ENCODE data around the gene ZNF274. TPM values are rescaled to one million over a fixed set of nuclear protein-coding genes. Genes with fewer than 3 reads are reported as not detected.

ZNF274 gene
- total and polyA plus RNA-seq, 10 of the 15 experiments (the other 5 are each of a cell fraction or from before 2014, with no cell fraction given): 2.7 to 17.6 (median 14.3) TPM

DNA sequence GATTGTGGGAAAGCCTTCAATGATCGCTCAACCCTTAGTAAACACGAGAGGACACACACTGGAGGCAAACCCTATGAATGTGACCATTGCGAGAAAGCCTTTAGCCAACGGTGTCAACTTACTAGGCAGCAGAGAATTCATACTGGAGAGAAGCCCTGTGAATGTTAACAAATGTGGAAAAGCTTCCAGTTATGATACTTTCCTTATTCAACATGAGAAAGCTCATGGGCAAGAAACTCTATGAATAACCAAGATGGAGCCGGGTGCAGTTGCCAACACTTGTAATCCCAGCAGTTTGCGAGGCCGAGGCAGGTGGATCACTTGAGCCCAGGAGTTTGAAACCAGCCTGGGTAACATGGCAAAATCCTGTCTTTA is 80.0 kb downstream of the ZNF274 start:
- Histone ChIP-seq H3K27me3 (replicated peaks in 1 of 2; ENCODE audit: control insufficient read depth in 2 of 2, insufficient read depth in 2 of 2, low read length in 1 of 2) (no peaks in the 10 kb centered on the region), H3K79me2 (ENCODE audit: control insufficient read depth, insufficient read depth, low read length) (no peaks in the 10 kb centered on the region), H3K4me1 (ENCODE audit: control insufficient read depth, insufficient read depth, low read length) (no peaks in the 10 kb centered on the region), H3K9ac (ENCODE audit: control insufficient read depth, insufficient read depth, low read length) (no peak overlapping the region), H3K4me2 (ENCODE audit: control insufficient read depth, insufficient read depth) (no peak overlapping the region), H3K9me3 (replicated peaks; ENCODE audit: control insufficient read depth, insufficient read depth, low read length) (peaks cover 58% of the 10 kb centered on the region), H4K20me1 (ENCODE audit: control insufficient read depth, insufficient read depth) (no peaks in the 10 kb centered on the region), H3K27ac (ENCODE audit: control insufficient read depth, insufficient read depth) (no peak overlapping the region), H3K36me3 (ENCODE audit: control insufficient read depth in 2 of 2, insufficient read depth in 2 of 2, low read length in 1 of 2) (peaks cover 0 to 9% of the 10 kb centered on the region in 2 experiments; a peak in 1 of 4 replicates), H2AFZ (ENCODE audit: control insufficient read depth, low read depth, low read length) (no peak overlapping the region), H3K4me3 (no peak overlapping the region)
- intact Hi-C loops (cut with micrococcal nuclease; ENCODE audit: unreplicated experiment) (no loop called here), in situ Hi-C loops (cut with MboI) (no loop called here)
- WGBS (ENCODE audit: insufficient coverage, insufficient replicate concordance, low lambda C conversion rate, missing lambda C conversion rate): 98% methylated on average over 7 of the region's 7 CpGs
- ATAC-seq (no peak), FAIRE-seq (no peak), DNase-seq (ENCODE audit: low read depth, low spot score) (no peak)
- BruUV-seq (replicated peaks): no TSS peak
- RAD21 ChIA-PET (ENCODE audit: unreplicated experiment): no interaction called here
- CTCF ChIA-PET: interaction anchor here (0.9 kb wide), 1 partner anchor 35 kb away, joined by 3 read pairs; no protein-coding TSS in a partner anchor
- SMC1A ChIA-PET (ENCODE audit: uncharacterized antibody, unreplicated experiment): no interaction called here
- POLR2A ChIA-PET: no interaction called here
- TF ChIP-seq SMC3 (IDR thresholded peaks at IDR 0.05; ENCODE audit: borderline replicate concordance, low read length) (no peak), ZNF217 (IDR thresholded peaks at IDR 0.05) (no peak), ZZZ3 (IDR thresholded peaks at IDR 0.05; ENCODE audit: control insufficient read depth, insufficient read length, low read depth) (no peak), HDAC2 (IDR thresholded peaks at IDR 0.05) (no peak), JUNB (IDR thresholded peaks at IDR 0.05) (no peak), CTCF (IDR thresholded peaks at IDR 0.05 in 2 of 3, conservative IDR thresholded peaks at IDR 0.05 in 1 of 3; ENCODE audit: control insufficient read depth in 2 of 3, extremely low read depth in 1 of 3, insufficient read depth in 1 of 3, low read depth in 3 of 3, low read length in 3 of 3) (no peak), SMARCA5 (IDR thresholded peaks at IDR 0.05) (no peak), POLR2AphosphoS5 (IDR thresholded peaks at IDR 0.05; ENCODE audit: low read length) (no peak), EGR1 (IDR thresholded peaks at IDR 0.05; ENCODE audit: borderline replicate concordance in 1 of 2, low read depth in 2 of 2, low read length in 2 of 2) (no peak)

Other genes starting within 250 kb of the ZNF274 start
Only the 7 nearest of the 18 such genes appear.
- not detected in 2 replicates for gene ZNF135, start 123.8 kb upstream of the ZNF274 start, total RNA-seq (2014; rRNA removed)
- not detected in 2 replicates for gene ZNF135, start 123.8 kb upstream of the ZNF274 start, total RNA-seq (2014; rRNA removed; fragmentation: Illumina TruSeq; extraction: Trizol)
- gene ZNF135, start 123.8 kb upstream of the ZNF274 start, total RNA-seq (2021): 0.05 TPM in 1 of 2 replicates, not detected in the other
- gene ZNF135, start 123.8 kb upstream of the ZNF274 start, polyA plus RNA-seq (2011; rRNA removed): 0.04 TPM in 2 replicates
- not detected in 2 replicates for gene ZNF135, start 123.8 kb upstream of the ZNF274 start, polyA plus RNA-seq (2014; fragmentation: Illumina TruSeq; extraction: Trizol)
- not detected for gene ZNF135, start 123.8 kb upstream of the ZNF274 start, polyA plus RNA-seq (2014; fragmentation: Nextera tagmentation; extraction: Ambion mirVana)
- gene ZNF135, start 123.8 kb upstream of the ZNF274 start, polyA plus RNA-seq (2014; rRNA removed): not detected in 2 replicates
- gene ZNF135, start 123.8 kb upstream of the ZNF274 start, polyA plus RNA-seq (2016; fragmentation: Nextera tagmentation; extraction: Ambion mirVana): not detected
- not detected in 2 replicates for gene ZSCAN18, start 84.8 kb upstream of the ZNF274 start, total RNA-seq (2014; rRNA removed)
- gene ZSCAN18, start 84.8 kb upstream of the ZNF274 start, total RNA-seq (2014; rRNA removed; fragmentation: Illumina TruSeq; extraction: Trizol): not detected in 2 replicates
- 0.29 and 0.64 TPM in 2 replicates for gene ZSCAN18, start 84.8 kb upstream of the ZNF274 start, total RNA-seq (2021)
- gene ZSCAN18, start 84.8 kb upstream of the ZNF274 start, polyA plus RNA-seq (2011; rRNA removed): 0.64 and 0.68 TPM in 2 replicates
- gene ZSCAN18, start 84.8 kb upstream of the ZNF274 start, polyA plus RNA-seq (2014; fragmentation: Illumina TruSeq; extraction: Trizol): not detected in 2 replicates
- not detected for gene ZSCAN18, start 84.8 kb upstream of the ZNF274 start, polyA plus RNA-seq (2014; fragmentation: Nextera tagmentation; extraction: Ambion mirVana)
- gene ZSCAN18, start 84.8 kb upstream of the ZNF274 start, polyA plus RNA-seq (2014; rRNA removed): not detected in 2 replicates
- not detected for gene ZSCAN18, start 84.8 kb upstream of the ZNF274 start, polyA plus RNA-seq (2016; fragmentation: Nextera tagmentation; extraction: Ambion mirVana)
- 0.62 and 0.76 TPM in 2 replicates for gene ZNF329, start 32.3 kb upstream of the ZNF274 start, total RNA-seq (2014; rRNA removed)
- 0.78 and 1.1 TPM in 2 replicates for gene ZNF329, start 32.3 kb upstream of the ZNF274 start, total RNA-seq (2014; rRNA removed; fragmentation: Illumina TruSeq; extraction: Trizol)
- 0.43 and 0.56 TPM in 2 replicates for gene ZNF329, start 32.3 kb upstream of the ZNF274 start, total RNA-seq (2021)
- 4.7 and 5.8 TPM in 2 replicates for gene ZNF329, start 32.3 kb upstream of the ZNF274 start, polyA plus RNA-seq (2011; rRNA removed)
- 0.29 and 0.71 TPM in 2 replicates for gene ZNF329, start 32.3 kb upstream of the ZNF274 start, polyA plus RNA-seq (2014; fragmentation: Illumina TruSeq; extraction: Trizol)
- gene ZNF329, start 32.3 kb upstream of the ZNF274 start, polyA plus RNA-seq (2014; fragmentation: Nextera tagmentation; extraction: Ambion mirVana): under 1 TPM in 1 of 2 experiments, not detected in 1; 0.11 TPM
- 0.18 and 0.43 TPM in 2 replicates for gene ZNF329, start 32.3 kb upstream of the ZNF274 start, polyA plus RNA-seq (2014; rRNA removed)
- gene ZNF329, start 32.3 kb upstream of the ZNF274 start, polyA plus RNA-seq (2016; fragmentation: Nextera tagmentation; extraction: Ambion mirVana): under 1 TPM; 0.28 to 0.42 TPM
- 56.8 and 67.4 TPM in 2 replicates for gene ZNF544, start 45.9 kb downstream of the ZNF274 start, total RNA-seq (2014; rRNA removed)
- 56.6 and 61.2 TPM in 2 replicates for gene ZNF544, start 45.9 kb downstream of the ZNF274 start, total RNA-seq (2014; rRNA removed; fragmentation: Illumina TruSeq; extraction: Trizol)
- gene ZNF544, start 45.9 kb downstream of the ZNF274 start, total RNA-seq (2021): 35.9 and 42.1 TPM in 2 replicates
- gene ZNF544, start 45.9 kb downstream of the ZNF274 start, polyA plus RNA-seq (2011; rRNA removed): 58.3 and 70.1 TPM in 2 replicates
- 29.6 and 43.1 TPM in 2 replicates for gene ZNF544, start 45.9 kb downstream of the ZNF274 start, polyA plus RNA-seq (2014; fragmentation: Illumina TruSeq; extraction: Trizol)
- gene ZNF544, start 45.9 kb downstream of the ZNF274 start, polyA plus RNA-seq (2014; fragmentation: Nextera tagmentation; extraction: Ambion mirVana): 10 to 100 TPM; 27.3 to 34.9 TPM
- gene ZNF544, start 45.9 kb downstream of the ZNF274 start, polyA plus RNA-seq (2014; rRNA removed): 53.6 and 57.0 TPM in 2 replicates
- 10 to 100 TPM; 34.9 to 36.1 TPM for gene ZNF544, start 45.9 kb downstream of the ZNF274 start, polyA plus RNA-seq (2016; fragmentation: Nextera tagmentation; extraction: Ambion mirVana)
- gene ZNF8, start 95.9 kb downstream of the ZNF274 start, total RNA-seq (2014; rRNA removed): 5.4 TPM in 2 replicates
- 4.2 and 4.5 TPM in 2 replicates for gene ZNF8, start 95.9 kb downstream of the ZNF274 start, total RNA-seq (2014; rRNA removed; fragmentation: Illumina TruSeq; extraction: Trizol)
- 4.7 and 5.1 TPM in 2 replicates for gene ZNF8, start 95.9 kb downstream of the ZNF274 start, total RNA-seq (2021)
- gene ZNF8, start 95.9 kb downstream of the ZNF274 start, polyA plus RNA-seq (2011; rRNA removed): 2.8 and 3.7 TPM in 2 replicates
- gene ZNF8, start 95.9 kb downstream of the ZNF274 start, polyA plus RNA-seq (2014; fragmentation: Illumina TruSeq; extraction: Trizol): 2.0 and 2.6 TPM in 2 replicates
- gene ZNF8, start 95.9 kb downstream of the ZNF274 start, polyA plus RNA-seq (2014; fragmentation: Nextera tagmentation; extraction: Ambion mirVana): under 1 TPM; 0.46 to 0.71 TPM
- gene ZNF8, start 95.9 kb downstream of the ZNF274 start, polyA plus RNA-seq (2014; rRNA removed): 3.1 TPM in 2 replicates
- gene ZNF8, start 95.9 kb downstream of the ZNF274 start, polyA plus RNA-seq (2016; fragmentation: Nextera tagmentation; extraction: Ambion mirVana): 1 to 10 TPM in 1 of 2 experiments, under 1 TPM in 1; 0.78 to 1.0 TPM
- 60.1 and 68.6 TPM in 2 replicates for gene ERVK3-1, start 122.3 kb downstream of the ZNF274 start, total RNA-seq (2014; rRNA removed)
- 85.3 and 90.8 TPM in 2 replicates for gene ERVK3-1, start 122.3 kb downstream of the ZNF274 start, total RNA-seq (2014; rRNA removed; fragmentation: Illumina TruSeq; extraction: Trizol)
- gene ERVK3-1, start 122.3 kb downstream of the ZNF274 start, total RNA-seq (2021): 55.0 and 59.3 TPM in 2 replicates
- 85.6 and 90.3 TPM in 2 replicates for gene ERVK3-1, start 122.3 kb downstream of the ZNF274 start, polyA plus RNA-seq (2011; rRNA removed)
- 101 and 105 TPM in 2 replicates for gene ERVK3-1, start 122.3 kb downstream of the ZNF274 start, polyA plus RNA-seq (2014; fragmentation: Illumina TruSeq; extraction: Trizol)
- gene ERVK3-1, start 122.3 kb downstream of the ZNF274 start, polyA plus RNA-seq (2014; fragmentation: Nextera tagmentation; extraction: Ambion mirVana): 100 to 1,000 TPM; 150 to 172 TPM
- gene ERVK3-1, start 122.3 kb downstream of the ZNF274 start, polyA plus RNA-seq (2014; rRNA removed): 80.0 and 85.6 TPM in 2 replicates
- gene ERVK3-1, start 122.3 kb downstream of the ZNF274 start, polyA plus RNA-seq (2016; fragmentation: Nextera tagmentation; extraction: Ambion mirVana): 100 to 1,000 TPM; 110 to 113 TPM
- gene ZSCAN22, start 143.9 kb downstream of the ZNF274 start, total RNA-seq (2014; rRNA removed): 2.5 and 2.6 TPM in 2 replicates
- gene ZSCAN22, start 143.9 kb downstream of the ZNF274 start, total RNA-seq (2014; rRNA removed; fragmentation: Illumina TruSeq; extraction: Trizol): 2.6 and 2.7 TPM in 2 replicates
- 3.4 and 3.5 TPM in 2 replicates for gene ZSCAN22, start 143.9 kb downstream of the ZNF274 start, total RNA-seq (2021)
- gene ZSCAN22, start 143.9 kb downstream of the ZNF274 start, polyA plus RNA-seq (2011; rRNA removed): 2.6 and 3.9 TPM in 2 replicates
- 1.7 and 2.4 TPM in 2 replicates for gene ZSCAN22, start 143.9 kb downstream of the ZNF274 start, polyA plus RNA-seq (2014; fragmentation: Illumina TruSeq; extraction: Trizol)
- gene ZSCAN22, start 143.9 kb downstream of the ZNF274 start, polyA plus RNA-seq (2014; fragmentation: Nextera tagmentation; extraction: Ambion mirVana): 1 to 10 TPM in 1 of 2 experiments, under 1 TPM in 1; 0.49 to 1.7 TPM
- 2.4 TPM in 2 replicates for gene ZSCAN22, start 143.9 kb downstream of the ZNF274 start, polyA plus RNA-seq (2014; rRNA removed)
- 1 to 10 TPM; 2.6 to 3.2 TPM for gene ZSCAN22, start 143.9 kb downstream of the ZNF274 start, polyA plus RNA-seq (2016; fragmentation: Nextera tagmentation; extraction: Ambion mirVana)